Thyroid gland (tissue), 4 donors: Measurements from ENCODE around the gene EMILIN3.

Source experiments
- CTCF ChIP-seq, 6 experiments: fragments of 200-600 bp in 3 of 6; fragments of 450-650 bp in 3 of 6; sonication (generic) in 3 of 6; IDR thresholded peaks; one replicate each; pipeline ENCODE4 v1.5.1; 2016 to 2019; ENCODE audit warnings: antibody characterized with exemption in 6 of 6, mild to moderate bottlenecking in 2 of 6, inconsistent platforms in 1 of 6, moderate library complexity in 1 of 6
- POLR2A ChIP-seq, 2 donors: fragments of 450-650 bp; IDR thresholded peaks; one replicate each; pipeline ENCODE4 v1.6.1; 2017; ENCODE audit warnings: antibody characterized with exemption in 2 of 2, mild to moderate bottlenecking in 2 of 2, moderate library complexity in 1 of 2

DNA sequence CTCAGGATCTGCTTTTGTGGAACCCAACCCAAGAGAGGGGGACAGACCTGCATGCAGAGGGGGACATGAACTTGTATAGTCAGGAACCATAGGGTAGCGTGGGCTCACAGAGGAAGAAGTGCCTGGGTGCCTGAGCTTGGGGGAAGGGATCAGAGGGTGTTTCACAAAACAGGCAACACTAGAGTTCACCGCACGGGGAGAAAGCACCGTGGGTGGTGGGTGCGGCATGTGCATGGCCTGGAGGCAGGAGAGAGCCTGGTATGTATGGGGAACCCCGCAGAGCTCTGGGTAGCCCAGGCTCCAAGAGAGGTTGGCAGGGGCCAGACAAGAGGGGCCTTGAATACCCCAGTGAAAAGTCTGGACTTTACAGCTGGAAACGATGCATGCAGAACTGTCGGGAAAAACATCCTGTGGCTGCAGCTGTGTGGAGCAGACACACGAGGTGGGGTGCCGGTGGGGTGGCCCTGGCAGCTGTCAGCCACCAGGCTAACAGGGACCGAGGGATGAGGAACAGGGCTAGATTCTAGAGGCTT lies 6.7 kb upstream of the EMILIN3 start:
- TF ChIP-seq POLR2A (IDR thresholded peaks at IDR 0.05) (no peak), CTCF (IDR thresholded peaks at IDR 0.05) (no peak)
